Measurements from ENCODE around the gene RDM1.
A peak's percentile ranks its signal among the peaks of the same experiment; 100 is the strongest.

RDM1 gene

GRCh38 chr17:35870906-35871819 lies 59.4 kb downstream of the RDM1 start:
- peak; percentile 20 for DNase-seq (ENCODE audit: low spot score)

- DNase-seq (ENCODE audit: low spot score) = no peak
Observed at GRCh38 chr17:35868737-35869136, 61.8 kb downstream of the RDM1 start, which contains the start of gene HEATR9. TSS of gene HEATR9 (minus strand) at chr17:35868891. CDS start at chr17:35868742, 149 bp downstream.

Measured in Ammon's horn (tissue), 1 donor.